ENCODE measurements around the gene AQP12A. TPM values are rescaled to one million over a fixed set of nuclear protein-coding genes. Genes with fewer than 3 reads are reported as not detected.

The AQP12A gene
- total RNA-seq, 1 donor from 2014 or later: not detected

GRCh38 chr2:240727913-240728312 is 36.2 kb downstream of the AQP12A start:
- Histone ChIP-seq H3K36me3 (no peaks in the 10 kb centered on the region), H3K9me3 (ENCODE audit: low read depth) (no peaks in the 10 kb centered on the region), H3K9ac (no peak overlapping the region), H3K4me2 (no peak overlapping the region), H2AFZ (replicated peaks) (no peak overlapping the region), H3K4me3 (no peak overlapping the region), H3K79me2 (ENCODE audit: low read depth) (no peaks in the 10 kb centered on the region), H4K20me1 (ENCODE audit: low read depth) (no peaks in the 10 kb centered on the region), H3F3A (ENCODE audit: low read depth) (no peaks in the 10 kb centered on the region), H3K4me1 (no peaks in the 10 kb centered on the region), H3K27me3 (no peaks in the 10 kb centered on the region), H3K27ac (no peak overlapping the region)
- Mint-ChIP-seq H3K27ac (no peak overlapping the region), H3K36me3 (no peaks in the 10 kb centered on the region), H3K27me3 (ENCODE audit: insufficient read depth, low read depth) (peaks cover 4% of the 10 kb centered on the region), H3K9me3 (no peaks in the 10 kb centered on the region), H3K4me1 (peaks cover 3% of the 10 kb centered on the region), H3K4me3 (no peak overlapping the region)
- TF ChIP-seq EZH2phosphoT487 (IDR thresholded peaks at IDR 0.05) (no peak), CTCF (IDR thresholded peaks at IDR 0.05) (no peak), EZH2 (IDR thresholded peaks at IDR 0.05) (no peak)
- DNase-seq (ENCODE audit: low spot score): no peak

DNA sequence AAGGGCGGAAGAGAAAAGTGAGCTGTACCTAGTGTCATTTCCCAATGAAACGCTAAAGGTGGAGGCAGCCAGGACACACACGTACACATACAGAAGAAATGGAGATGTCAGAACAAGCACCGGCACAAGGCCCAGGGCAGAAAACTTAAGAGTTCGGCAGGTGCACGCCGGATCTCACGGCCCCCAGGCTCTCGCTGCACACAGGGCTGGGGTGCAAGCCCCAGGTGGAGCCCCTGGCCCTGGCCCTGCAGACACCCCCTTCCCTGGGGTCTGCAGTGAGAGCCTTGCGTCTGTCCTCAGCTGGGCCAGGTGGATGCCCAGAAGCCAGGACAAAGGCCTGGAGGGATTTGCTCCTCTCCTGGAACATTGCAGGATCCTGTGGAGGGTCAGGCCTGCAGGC is 36.7 kb downstream of the AQP12A start:
- Mint-ChIP-seq H3K4me1 (peaks cover 3% of the 10 kb centered on the region), H3K27me3 (ENCODE audit: insufficient read depth, low read depth) (peaks cover 4% of the 10 kb centered on the region), H3K4me3 (no peak overlapping the region), H3K36me3 (no peaks in the 10 kb centered on the region), H3K27ac (no peak overlapping the region), H3K9me3 (no peaks in the 10 kb centered on the region)
- H3F3A ChIP-seq (ENCODE audit: low read depth): no peaks in the 10 kb centered on the region
- no peak overlapping the region for H3K9ac ChIP-seq
- no peaks in the 10 kb centered on the region for H3K36me3 ChIP-seq
- H3K4me2 ChIP-seq: no peak overlapping the region
- no peaks in the 10 kb centered on the region for H3K27me3 ChIP-seq
- no peaks in the 10 kb centered on the region for H4K20me1 ChIP-seq (ENCODE audit: low read depth)
- no peaks in the 10 kb centered on the region for H3K4me1 ChIP-seq
- H3K27ac ChIP-seq: no peak overlapping the region
- H2AFZ ChIP-seq (replicated peaks): no peak overlapping the region
- H3K79me2 ChIP-seq (ENCODE audit: low read depth): no peaks in the 10 kb centered on the region
- no peak for DNase-seq (ENCODE audit: low spot score)
- TF ChIP-seq CTCF (IDR thresholded peaks at IDR 0.05) (no peak), EZH2 (IDR thresholded peaks at IDR 0.05) (no peak), EZH2phosphoT487 (IDR thresholded peaks at IDR 0.05) (no peak)
- no peaks in the 10 kb centered on the region for H3K9me3 ChIP-seq (ENCODE audit: low read depth)
- no peak overlapping the region for H3K4me3 ChIP-seq

DNA sequence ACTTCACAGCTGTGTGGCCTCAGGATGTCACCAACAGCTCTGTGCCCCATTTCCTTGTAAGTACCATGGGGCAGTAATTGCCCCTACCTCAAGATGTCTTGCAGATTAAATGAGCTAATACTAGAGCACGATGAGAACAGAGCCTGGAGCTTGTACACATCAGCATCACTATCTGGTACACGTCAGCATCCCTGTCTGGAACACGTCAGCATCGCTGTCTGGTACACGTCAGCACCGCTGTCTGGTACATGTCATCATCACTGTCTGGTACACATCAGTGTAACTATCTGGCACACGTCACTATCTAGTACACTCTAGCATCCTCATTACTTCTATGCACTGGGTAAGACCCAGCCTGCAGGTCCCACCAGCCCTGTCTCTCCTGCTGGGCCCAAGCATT is 37.2 kb downstream of the AQP12A start:
- no peaks in the 10 kb centered on the region for H3K36me3 ChIP-seq
- no peaks in the 10 kb centered on the region for H3K27me3 ChIP-seq
- H3K27ac Mint-ChIP-seq: no peak overlapping the region

More for the DNA sequence above, 37.2 kb downstream of the AQP12A start:
- no peak for TF ChIP-seq EZH2phosphoT487 (IDR thresholded peaks at IDR 0.05)
- no peak for TF ChIP-seq CTCF (IDR thresholded peaks at IDR 0.05)
- TF ChIP-seq EZH2 (IDR thresholded peaks at IDR 0.05): no peak
- no peaks in the 10 kb centered on the region for H3K4me1 ChIP-seq
- H3F3A ChIP-seq (ENCODE audit: low read depth): no peaks in the 10 kb centered on the region
- no peaks in the 10 kb centered on the region for H3K9me3 Mint-ChIP-seq
- H3K9ac ChIP-seq: no peak overlapping the region
- no peak overlapping the region for H3K4me2 ChIP-seq
- H3K79me2 ChIP-seq (ENCODE audit: low read depth): no peaks in the 10 kb centered on the region
- no peak overlapping the region for H3K4me3 Mint-ChIP-seq
- H3K36me3 Mint-ChIP-seq: no peaks in the 10 kb centered on the region
- no peak overlapping the region for H3K4me3 ChIP-seq
- H3K9me3 ChIP-seq (ENCODE audit: low read depth): no peaks in the 10 kb centered on the region
- no peak overlapping the region for H2AFZ ChIP-seq (replicated peaks)
- H3K27ac ChIP-seq: no peak overlapping the region
- peaks cover 3% of the 10 kb centered on the region for H3K4me1 Mint-ChIP-seq
- DNase-seq (ENCODE audit: low spot score): no peak
- no peaks in the 10 kb centered on the region for H4K20me1 ChIP-seq (ENCODE audit: low read depth)
- H3K27me3 Mint-ChIP-seq (ENCODE audit: insufficient read depth, low read depth): peaks cover 4% of the 10 kb centered on the region
